GM19438 (cell line): Measurements from ENCODE around the gene LRCH3.
"Not testable (repeated sequence)": the region's sequence is repeated elsewhere in the genome, so short reads cannot be mapped to it uniquely, and the experiment has no call there.

Experiments used
- ATAC-seq: cut with Tn5 transposase; IDR thresholded peaks from one replicate; pipeline ENCODE4 v1.9.1; 2021; ENCODE audit warnings: low read depth; ENCODE audit not compliant: unreplicated experiment

LRCH3 gene

GRCh38 chr3:197881270-197881969, 90.4 kb downstream of the LRCH3 start:
- ATAC-seq, result no peak

- no peak for ATAC-seq
Observed at GRCh38 chr3:197881970-197882338, 90.9 kb downstream of the LRCH3 start.

- no peak for ATAC-seq
Observed at GRCh38 chr3:197882586-197882985, 91.5 kb downstream of the LRCH3 start.

GRCh38 chr3:197883541-197883940, 92.5 kb downstream of the LRCH3 start:
- no peak for ATAC-seq

GRCh38 chr3:197884330-197884729, 93.3 kb downstream of the LRCH3 start:
- ATAC-seq, result not testable (repeated sequence)

- not testable (repeated sequence) for ATAC-seq
Observed at GRCh38 chr3:197886052-197886451, 95.0 kb downstream of the LRCH3 start.

- ATAC-seq, result not testable (repeated sequence)
Observed at GRCh38 chr3:197887430-197888053, 96.5 kb downstream of the LRCH3 start.

GRCh38 chr3:197888511-197888910, 97.5 kb downstream of the LRCH3 start:
- ATAC-seq, result no peak

GRCh38 chr3:197889204-197889930, 98.3 kb downstream of the LRCH3 start:
- no peak for ATAC-seq

GRCh38 chr3:197890693-197891092, 99.6 kb downstream of the LRCH3 start:
- ATAC-seq, result no peak

GRCh38 chr3:197892162-197892561, 101.1 kb downstream of the LRCH3 start:
- ATAC-seq, result no peak

- no peak for ATAC-seq
Observed at GRCh38 chr3:197896421-197896820, 105.4 kb downstream of the LRCH3 start.

- no peak for ATAC-seq
Observed at GRCh38 chr3:197899833-197900478, 108.9 kb downstream of the LRCH3 start.

GRCh38 chr3:197901626-197902025, 110.6 kb downstream of the LRCH3 start:
- ATAC-seq, result no peak

GRCh38 chr3:197906023-197906849, 115.2 kb downstream of the LRCH3 start:
- ATAC-seq, result peak; percentile 80

GRCh38 chr3:197906850-197907187, 115.8 kb downstream of the LRCH3 start:
- ATAC-seq, result no peak

GRCh38 chr3:197907196-197907595, 116.1 kb downstream of the LRCH3 start:
- no peak for ATAC-seq

GRCh38 chr3:197908550-197908949, 117.5 kb downstream of the LRCH3 start:
- ATAC-seq, result not testable (repeated sequence)

GRCh38 chr3:197908957-197909701, 118.1 kb downstream of the LRCH3 start:
- no peak for ATAC-seq
